PC-9 (cell line): ENCODE measurements around the gene COX4I2. TPM values are rescaled to one million over a fixed set of nuclear protein-coding genes. Genes with fewer than 3 reads are reported as not detected.

ENCODE experiments used
- BruUV-seq: library from RNA; stranded (reverse); fragments of 400-500 nt; replicated peaks from 2 replicates; lab custom pipeline; 2021; lab: Mats Ljungman, UMichigan
- CTCF ChIA-PET: fragments of 300-600 bp; sonication (Branson Sonifier 250); formaldehyde crosslinking; loops from one replicate; lab custom pipeline; 2022; ENCODE audit warnings: antibody characterized with exemption; lab: Charles Lee
- POLR2A ChIA-PET: fragments of 300-600 bp; sonication (Branson Sonifier 250); formaldehyde crosslinking; loops from one replicate; lab custom pipeline; 2022; ENCODE audit warnings: antibody characterized with exemption; ENCODE audit not compliant: unreplicated experiment; lab: Charles Lee
- DNase-seq, 2 experiments: peaks; one replicate each; pipeline versions ENCODE4 v3.0.0 to v3.0.0-alpha.2; 2015 to 2022; ENCODE audit warnings: mixed read lengths in 1 of 2
- H2AFZ ChIP-seq: fragments of 200-600 bp; sonication (generic); 2 replicates; pipeline ENCODE4 v1.8.1; 2017; ENCODE audit warnings: antibody characterized with exemption
- H3F3A ChIP-seq: fragments of 200-600 bp; sonication (generic); 2 replicates; pipeline ENCODE4 v1.8.1; 2017; ENCODE audit warnings: antibody characterized with exemption, mild to moderate bottlenecking, low read depth; ENCODE audit not compliant: insufficient read depth
- H3K27ac ChIP-seq: fragments of 200-600 bp; sonication (generic); 2 replicates; pipeline ENCODE4 v1.6.1; 2016; ENCODE audit warnings: mixed run types
- H3K27me3 ChIP-seq: fragments of 200-600 bp; sonication (generic); 2 replicates; pipeline ENCODE4 v1.6.1; 2016; ENCODE audit warnings: low read depth, mixed run types; ENCODE audit not compliant: insufficient read depth
- H3K36me3 ChIP-seq: fragments of 200-600 bp; sonication (generic); 2 replicates; pipeline ENCODE4 v1.6.1; 2016; ENCODE audit warnings: low read depth, mixed run types
- H3K4me1 ChIP-seq: fragments of 200-600 bp; sonication (generic); replicated peaks from 2 replicates; pipeline ENCODE4 v1.6.1; 2016; ENCODE audit warnings: mixed run types; ENCODE audit not compliant: insufficient read depth
- H3K4me2 ChIP-seq: fragments of 200-600 bp; sonication (generic); 2 replicates; pipeline ENCODE4 v1.6.1; 2017; ENCODE audit warnings: mixed run types
- H3K4me3 ChIP-seq: fragments of 200-600 bp; sonication (generic); 2 replicates; pipeline ENCODE4 v1.6.1; 2016; ENCODE audit warnings: mixed run types
- H3K79me2 ChIP-seq: fragments of 200-600 bp; sonication (generic); 2 replicates; pipeline ENCODE4 v1.6.1; 2017; ENCODE audit warnings: low read depth, mixed run types
- H3K9me2 ChIP-seq: fragments of 200-600 bp; sonication (generic); 2 replicates; pipeline ENCODE4 v1.8.1; 2017; ENCODE audit warnings: mild to moderate bottlenecking; ENCODE audit not compliant: insufficient read depth
- H3K9me3 ChIP-seq: fragments of 200-600 bp; sonication (generic); 2 replicates; pipeline ENCODE4 v1.8.1; 2016; ENCODE audit warnings: low read depth; ENCODE audit not compliant: insufficient read depth
- H4K20me1 ChIP-seq: fragments of 200-600 bp; sonication (generic); 2 replicates; pipeline ENCODE4 v1.8.1; 2017; ENCODE audit not compliant: insufficient read depth
- EZH2 ChIP-seq: fragments of 200-600 bp; sonication (generic); IDR thresholded peaks from 2 replicates; pipeline ENCODE4 v1.8.0; 2017; ENCODE audit warnings: antibody characterized with exemption, low read depth
- intact Hi-C: fragments of 100-400 bp; cut with micrococcal nuclease; formaldehyde crosslinking; loops from one replicate; pipeline ENCODE4 v1.10.0; 2022; ENCODE audit not compliant: unreplicated experiment
- total RNA-seq: library from RNA; stranded (reverse); gene quantifications from 2 replicates; pipeline ENCODE4 v1.2.3, GENCODE V29; 2021
- TF ChIP-seq, protein P1 (sequence below): fragments of 200-600 bp; sonication (generic); conservative IDR thresholded peaks from 2 replicates; pipeline ENCODE4 v1.6.1; 2017; ENCODE audit warnings: mixed run types, antibody characterized with exemption, mild to moderate bottlenecking, moderate library complexity

Gene COX4I2
- total RNA-seq, 1 experiment from 2014 or later, result not detected

DNA sequence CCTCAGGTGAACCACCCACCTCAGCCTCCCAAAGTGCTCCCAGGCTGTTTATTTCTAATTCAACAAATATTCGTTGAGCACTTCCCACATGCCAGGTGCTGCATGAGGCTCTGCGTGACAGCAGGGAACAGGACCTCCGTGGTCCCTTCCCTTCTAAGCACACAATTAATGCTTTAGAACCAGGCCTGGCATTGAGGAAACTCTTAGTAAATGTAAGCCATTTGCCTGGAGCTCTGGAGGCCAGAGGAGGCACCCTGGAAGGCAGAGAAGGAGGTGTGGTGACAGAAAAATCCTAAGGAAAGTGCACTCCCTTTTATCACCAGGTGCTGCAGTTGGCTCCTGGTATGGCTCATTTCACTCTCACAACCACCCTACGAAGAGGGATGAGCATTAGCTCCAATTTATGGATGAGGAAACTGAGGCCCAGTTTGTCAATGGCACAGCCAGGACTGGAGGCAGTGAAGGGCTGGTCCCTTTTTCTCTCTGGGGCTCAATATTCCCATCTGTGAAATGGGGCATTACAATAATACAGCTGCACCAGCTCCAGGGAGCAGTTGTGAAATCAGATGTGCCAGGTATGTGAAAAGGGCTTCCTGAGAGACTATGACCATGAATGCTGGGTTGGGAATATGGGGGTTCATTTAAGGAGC, 40.8 kb upstream of the COX4I2 start:
- no peak for TF ChIP-seq EZH2
- TF ChIP-seq, protein P1, sequence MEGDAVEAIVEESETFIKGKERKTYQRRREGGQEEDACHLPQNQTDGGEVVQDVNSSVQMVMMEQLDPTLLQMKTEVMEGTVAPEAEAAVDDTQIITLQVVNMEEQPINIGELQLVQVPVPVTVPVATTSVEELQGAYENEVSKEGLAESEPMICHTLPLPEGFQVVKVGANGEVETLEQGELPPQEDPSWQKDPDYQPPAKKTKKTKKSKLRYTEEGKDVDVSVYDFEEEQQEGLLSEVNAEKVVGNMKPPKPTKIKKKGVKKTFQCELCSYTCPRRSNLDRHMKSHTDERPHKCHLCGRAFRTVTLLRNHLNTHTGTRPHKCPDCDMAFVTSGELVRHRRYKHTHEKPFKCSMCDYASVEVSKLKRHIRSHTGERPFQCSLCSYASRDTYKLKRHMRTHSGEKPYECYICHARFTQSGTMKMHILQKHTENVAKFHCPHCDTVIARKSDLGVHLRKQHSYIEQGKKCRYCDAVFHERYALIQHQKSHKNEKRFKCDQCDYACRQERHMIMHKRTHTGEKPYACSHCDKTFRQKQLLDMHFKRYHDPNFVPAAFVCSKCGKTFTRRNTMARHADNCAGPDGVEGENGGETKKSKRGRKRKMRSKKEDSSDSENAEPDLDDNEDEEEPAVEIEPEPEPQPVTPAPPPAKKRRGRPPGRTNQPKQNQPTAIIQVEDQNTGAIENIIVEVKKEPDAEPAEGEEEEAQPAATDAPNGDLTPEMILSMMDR, result no peak
- DNase-seq, result no peak
- intact Hi-C loops, result no loop called here
- Histone ChIP-seq H3K9me2 (no peaks in the 10 kb centered on the region), H3K9me3 (no peaks in the 10 kb centered on the region), H3K27ac (peak overlapping the region; percentile 5; the same call in 1 of the 2 replicates), H3K4me1 (peaks cover 37% of the 10 kb centered on the region), H3K4me2 (0 out of 2 replicates have a peak overlapping the region, but pooled peaks have one; percentile 0), H2AFZ (no peak overlapping the region), H4K20me1 (no peaks in the 10 kb centered on the region), H3F3A (peaks cover 55% of the 10 kb centered on the region), H3K4me3 (no peak overlapping the region), H3K36me3 (no peaks in the 10 kb centered on the region), H3K79me2 (peaks cover 15% of the 10 kb centered on the region), H3K27me3 (no peaks in the 10 kb centered on the region)
- POLR2A ChIA-PET, result no interaction called here
- no TSS peak for BruUV-seq
- CTCF ChIA-PET, result no interaction called here

GRCh38 chr20:31597481-31597855, 40.2 kb upstream of the COX4I2 start:
- ChIA-PET CTCF (no interaction called here), POLR2A (no interaction called here)
- intact Hi-C loops, result no loop called here
- Histone ChIP-seq H3K4me1 (peaks cover 42% of the 10 kb centered on the region), H4K20me1 (no peaks in the 10 kb centered on the region), H3F3A (peaks cover 60% of the 10 kb centered on the region), H3K9me2 (no peaks in the 10 kb centered on the region), H3K36me3 (no peaks in the 10 kb centered on the region), H3K4me3 (no peak overlapping the region), H3K79me2 (peaks cover 15% of the 10 kb centered on the region), H2AFZ (no peak overlapping the region), H3K4me2 (no peak overlapping the region), H3K27ac (no peak overlapping the region), H3K9me3 (no peaks in the 10 kb centered on the region), H3K27me3 (no peaks in the 10 kb centered on the region)
- no TSS peak for BruUV-seq
- DNase-seq, result no peak
- TF ChIP-seq EZH2, result no peak
- TF ChIP-seq, protein P1, result no peak

DNA sequence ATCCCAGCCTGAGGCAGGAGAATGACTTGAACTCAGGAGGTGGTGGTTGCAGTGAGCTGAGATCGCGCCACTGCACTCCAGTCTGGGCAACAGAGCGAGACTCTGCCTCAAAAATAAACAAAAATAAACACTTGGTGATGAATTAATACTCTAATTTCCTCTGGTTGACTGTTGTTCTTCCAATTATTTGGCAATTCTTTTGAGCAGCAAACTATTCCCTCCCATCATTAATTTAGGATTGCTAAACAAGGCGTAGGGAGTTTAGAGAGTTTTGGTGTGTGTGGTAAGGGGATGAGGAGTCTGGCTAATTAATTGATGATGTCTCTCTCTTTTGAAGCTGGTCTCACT, 35.3 kb upstream of the COX4I2 start:
- Histone ChIP-seq H3K4me1 (peaks cover 28% of the 10 kb centered on the region), H3K4me2 (peak overlapping the region; percentile 70), H3K36me3 (peaks cover 8% of the 10 kb centered on the region; the same call in 1 of the 2 replicates), H3F3A (peaks cover 57% of the 10 kb centered on the region), H3K9me2 (no peaks in the 10 kb centered on the region), H2AFZ (no peak overlapping the region), H3K27me3 (no peaks in the 10 kb centered on the region), H3K27ac (peak overlapping the region; percentile 96), H4K20me1 (peaks cover 5% of the 10 kb centered on the region; the same call in 1 of the 2 replicates), H3K9me3 (no peaks in the 10 kb centered on the region), H3K4me3 (no peak overlapping the region; the same call in 1 of the 2 replicates), H3K79me2 (peaks cover 28% of the 10 kb centered on the region)
- intact Hi-C loops, result no loop called here
- CTCF ChIA-PET, result interaction anchor here (0.6 to 1.5 kb wide), 6 partner anchors 11 to 94 kb away, joined by 3 to 13 read pairs (median 4); no protein-coding TSS in a partner anchor
- no TSS peak for BruUV-seq
- TF ChIP-seq, protein P1, result no peak
- TF ChIP-seq EZH2, result no peak
- POLR2A ChIA-PET, result interaction anchor here (0.6 to 1.0 kb wide), 4 partner anchors 9 to 94 kb away, joined by 3 to 26 read pairs (median 8); no protein-coding TSS in a partner anchor
- DNase-seq, result no peak
